Bronchial epithelial cell (primary cell): Measurements from ENCODE around the gene CFAP251. TPM values are rescaled to one million over a fixed set of nuclear protein-coding genes. Genes with fewer than 3 reads are reported as not detected.
"Not testable (repeated sequence)": the region's sequence is repeated elsewhere in the genome, so short reads cannot be mapped to it uniquely, and the experiment has no call there.

Source experiments
- DNase-seq: peaks from one replicate; pipeline ENCODE4 v3.0.0-alpha.2; 2010; ENCODE audit warnings: low read depth
- FAIRE-seq: peaks from 2 replicates; lab custom pipeline; 2011; peaks lifted over from hg19 to GRCh38; lab: Jason Lieb, UNC
- H3K27me3 ChIP-seq: 2 replicates; pipeline ENCODE4 v1.5.1; 2011; ENCODE audit warnings: low read length; ENCODE audit not compliant: control insufficient read depth, insufficient read depth
- H3K36me3 ChIP-seq: 2 replicates; pipeline ENCODE4 v1.5.1; 2011; ENCODE audit warnings: low read length; ENCODE audit not compliant: control insufficient read depth, insufficient read depth
- H3K4me3 ChIP-seq: 2 replicates; pipeline ENCODE4 v1.5.1; 2011; ENCODE audit warnings: mild to moderate bottlenecking, low read depth, low read length, control low read depth
- CTCF ChIP-seq: IDR thresholded peaks from 2 replicates; pipeline ENCODE4 v1.5.1; 2011; ENCODE audit warnings: mild to moderate bottlenecking, moderate library complexity, low read length, control low read depth, inconsistent platforms; ENCODE audit not compliant: insufficient read depth, severe bottlenecking
- total RNA-seq: library from RNA; depleted of rRNA; stranded (reverse); fragments of >200 nt; gene quantifications from 2 replicates; pipeline ENCODE4 v1.2.1, GENCODE V29; 2014

The CFAP251 gene
- total RNA-seq, 1 donor from 2014 or later: 13.7 TPM

DNA sequence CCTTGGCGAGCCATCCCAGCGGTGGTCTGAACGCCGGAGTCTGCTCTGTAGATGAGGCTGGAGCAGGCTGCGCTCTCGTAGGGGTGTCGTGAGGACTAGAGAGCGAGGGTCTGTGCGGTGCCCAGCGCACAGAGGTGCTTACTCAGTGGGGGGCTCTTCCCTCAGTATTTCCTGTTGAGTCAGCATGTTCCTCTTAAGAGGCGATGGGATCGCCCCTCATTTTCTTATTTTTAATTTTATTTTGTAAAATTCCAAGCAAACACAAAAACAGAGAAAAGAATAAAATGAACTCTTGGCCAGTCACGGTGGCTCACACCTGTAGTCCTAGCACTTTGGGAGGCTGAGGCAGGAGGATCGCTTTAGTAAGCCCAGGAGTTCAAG, 62.5 kb downstream of the CFAP251 start:
- H3K4me3 ChIP-seq: no peak overlapping the region
- FAIRE-seq (no peak), DNase-seq (no peak)
- no peak for TF ChIP-seq CTCF
- no peaks in the 10 kb centered on the region for H3K27me3 ChIP-seq
- H3K36me3 ChIP-seq: no peaks in the 10 kb centered on the region

- FAIRE-seq (no peak), DNase-seq (no peak)
- no peak overlapping the region for H3K4me3 ChIP-seq
- H3K27me3 ChIP-seq: no peaks in the 10 kb centered on the region
- TF ChIP-seq CTCF: no peak
- H3K36me3 ChIP-seq: no peaks in the 10 kb centered on the region
These were observed 63.1 kb downstream of the CFAP251 start for GRCh38 chr12:121981456-121981855.

- FAIRE-seq (no peak), DNase-seq (no peak)
- Histone ChIP-seq H3K4me3 (no peak overlapping the region), H3K27me3 (no peaks in the 10 kb centered on the region), H3K36me3 (no peaks in the 10 kb centered on the region)
- no peak for TF ChIP-seq CTCF
These were observed 64.6 kb downstream of the CFAP251 start for GRCh38 chr12:121982950-121983349.

DNA sequence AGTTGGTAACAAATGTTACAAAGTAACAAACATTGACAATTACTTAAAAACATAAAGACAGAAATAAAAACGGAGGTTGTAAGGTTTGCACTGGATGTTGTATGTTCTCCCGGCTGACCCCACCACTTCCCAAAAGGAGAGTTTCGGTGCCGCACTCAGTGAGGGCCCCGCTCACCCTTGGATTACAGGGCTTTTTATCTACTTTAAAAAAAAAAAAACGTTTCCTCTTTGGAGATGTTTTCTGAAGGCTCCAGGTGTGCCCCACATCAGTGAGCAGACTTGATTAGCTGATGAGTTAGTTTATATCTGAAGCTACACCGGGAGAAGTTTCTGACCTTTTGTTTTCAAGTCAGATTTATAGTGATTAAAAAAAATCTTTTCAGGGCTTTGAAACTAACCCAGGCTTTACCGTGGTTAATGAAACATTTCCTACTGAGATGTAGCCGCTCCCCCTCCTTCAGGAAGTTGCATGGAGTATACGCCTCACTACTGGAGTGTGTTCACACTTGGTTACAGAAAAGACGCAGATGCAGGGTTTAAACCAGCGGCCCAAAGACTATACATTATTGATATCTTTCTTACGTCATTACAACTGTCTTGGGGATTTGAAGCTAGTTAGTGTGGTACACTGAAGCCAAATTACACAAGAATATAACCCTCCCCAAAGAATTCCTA, 65.3 kb downstream of the CFAP251 start:
- no peak for FAIRE-seq
- no peak for DNase-seq
- Histone ChIP-seq H3K27me3 (no peaks in the 10 kb centered on the region), H3K4me3 (no peak overlapping the region), H3K36me3 (no peaks in the 10 kb centered on the region)
- no peak for TF ChIP-seq CTCF

- no peak for FAIRE-seq
- no peak for TF ChIP-seq CTCF
These were observed 68.3 kb downstream of the CFAP251 start for GRCh38 chr12:121986489-121987245.

DNA sequence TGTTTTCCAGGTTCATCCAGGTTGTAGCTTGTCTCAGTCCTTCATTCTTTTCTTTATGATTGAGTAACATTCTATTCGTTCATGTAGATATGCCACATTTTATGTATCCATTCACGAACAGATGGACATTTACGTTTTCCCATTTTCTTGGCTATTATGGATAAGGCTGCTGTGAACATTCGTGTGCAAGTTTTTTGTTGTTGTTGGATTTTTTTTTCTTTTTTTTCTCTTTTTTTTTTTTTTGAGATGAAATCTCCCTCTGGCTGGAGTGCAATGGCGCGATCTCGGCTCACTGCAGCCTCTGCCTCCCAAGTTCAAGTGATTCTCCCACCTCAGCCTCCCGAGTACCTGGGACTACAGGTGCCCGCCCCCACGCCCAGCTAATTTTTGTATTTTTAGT, 70.1 kb downstream of the CFAP251 start:
- H3K27me3 ChIP-seq, H3K36me3 ChIP-seq, DNase-seq, FAIRE-seq, H3K4me3 ChIP-seq: not testable (repeated sequence)

More at GRCh38 chr12:121986489-121987245, 68.3 kb downstream of the CFAP251 start:
- no peaks in the 10 kb centered on the region for H3K36me3 ChIP-seq
- H3K4me3 ChIP-seq: no peak overlapping the region
- no peak for DNase-seq
- no peaks in the 10 kb centered on the region for H3K27me3 ChIP-seq
